ENCODE measurements around the gene MBTD1.

GRCh38 chr17:51188271-51188833, 71.5 kb downstream of the MBTD1 start:
- TF ChIP-seq CTCF (IDR thresholded peaks at IDR 0.05) (no peak), POLR2A (IDR thresholded peaks at IDR 0.05) (no peak)
